Measurements from ENCODE around the gene RAB38.

The RAB38 gene

GRCh38 chr11:88169471-88169870, 5.8 kb downstream of the RAB38 start:
- no peak for DNase-seq

GRCh38 chr11:88167853-88168252, 7.4 kb downstream of the RAB38 start:
- no peak for DNase-seq

- no peak for DNase-seq
Observed at GRCh38 chr11:88164806-88165585, 10.2 kb downstream of the RAB38 start.

- no peak for DNase-seq
Observed at GRCh38 chr11:88164320-88164719, 10.9 kb downstream of the RAB38 start.

- DNase-seq = no peak
Observed at GRCh38 chr11:88158081-88158480, 17.2 kb downstream of the RAB38 start.

GRCh38 chr11:88157370-88157769, 17.9 kb downstream of the RAB38 start:
- DNase-seq = no peak

- DNase-seq = no peak
Observed at GRCh38 chr11:88152381-88152780, 22.9 kb downstream of the RAB38 start.

- DNase-seq = no peak
Observed at GRCh38 chr11:88151709-88152265, 23.5 kb downstream of the RAB38 start.

GRCh38 chr11:88146106-88146505, 29.1 kb downstream of the RAB38 start:
- DNase-seq = no peak

- DNase-seq = no peak
Observed at GRCh38 chr11:88139865-88140264, 35.4 kb downstream of the RAB38 start.

GRCh38 chr11:88131764-88132470, 43.3 kb downstream of the RAB38 start:
- DNase-seq = no peak

- no peak for DNase-seq
Observed at GRCh38 chr11:88122956-88123355, 52.3 kb downstream of the RAB38 start.

GRCh38 chr11:88119561-88119960, 55.7 kb downstream of the RAB38 start:
- no peak for DNase-seq

- DNase-seq = no peak
Observed at GRCh38 chr11:88117281-88117858, 57.9 kb downstream of the RAB38 start.

GRCh38 chr11:88115828-88116755, 59.2 kb downstream of the RAB38 start:
- DNase-seq = no peak

GRCh38 chr11:88114486-88115045, 60.7 kb downstream of the RAB38 start:
- DNase-seq = no peak

- no peak for DNase-seq
Observed at GRCh38 chr11:88106666-88107065, 68.6 kb downstream of the RAB38 start.

GRCh38 chr11:88105951-88106350, 69.3 kb downstream of the RAB38 start:
- DNase-seq = no peak

- DNase-seq = no peak
Observed at GRCh38 chr11:88105526-88105925, 69.7 kb downstream of the RAB38 start.

- no peak for DNase-seq
Observed at GRCh38 chr11:88104408-88104807, 70.8 kb downstream of the RAB38 start.

GRCh38 chr11:88103337-88104206, 71.7 kb downstream of the RAB38 start:
- DNase-seq = no peak

Measured in GOT3 (cell line).